Hindlimb muscle (tissue), 1 donor: ENCODE measurements around the gene TMA7B. TPM values are rescaled to one million over a fixed set of nuclear protein-coding genes. Genes with fewer than 3 reads are reported as not detected.
A peak's percentile ranks its signal among the peaks of the same experiment; 100 is the strongest.

Experiments
- DNase-seq: peaks from one replicate; pipeline ENCODE4 v3.0.0-alpha.2; 2013
- polyA plus RNA-seq: library from polyadenylated mRNA; unstranded; fragments of 120-200 nt; gene quantifications from one replicate; pipeline ENCODE4 v1.2.1, GENCODE V29; 2013; ENCODE audit not compliant: insufficient read length

TMA7B gene
- polyA plus RNA-seq, 1 donor = not detected

- DNase-seq = peak; percentile 23
Observed at GRCh38 chr22:39954584-39955055, 5.6 kb upstream of the TMA7B start.

GRCh38 chr22:39955675-39956074 is 4.5 kb upstream of the TMA7B start:
- DNase-seq = no peak

GRCh38 chr22:39956932-39957664 is 3.1 kb upstream of the TMA7B start:
- DNase-seq = no peak

GRCh38 chr22:39958009-39958711 is 2.0 kb upstream of the TMA7B start:
- DNase-seq = no peak

GRCh38 chr22:39958949-39959639 is 1.1 kb upstream of the TMA7B start:
- DNase-seq = no peak

GRCh38 chr22:39960791-39961746 is 872 bp downstream of the TMA7B start:
- no peak for DNase-seq

- no peak for DNase-seq
Observed at GRCh38 chr22:39962071-39962470, 1.9 kb downstream of the TMA7B start.

GRCh38 chr22:39965748-39966147 is 5.6 kb downstream of the TMA7B start:
- DNase-seq = no peak

- DNase-seq = no peak
Observed at GRCh38 chr22:39966470-39966869, 6.3 kb downstream of the TMA7B start.

GRCh38 chr22:39967103-39967829 is 7.1 kb downstream of the TMA7B start:
- no peak for DNase-seq

GRCh38 chr22:39967996-39968972 is 8.1 kb downstream of the TMA7B start:
- no peak for DNase-seq

- DNase-seq = no peak
Observed at GRCh38 chr22:39970742-39971141, 10.5 kb downstream of the TMA7B start.

- DNase-seq = no peak
Observed at GRCh38 chr22:39972641-39973040, 12.4 kb downstream of the TMA7B start.

GRCh38 chr22:39973656-39974055 is 13.5 kb downstream of the TMA7B start:
- no peak for DNase-seq

GRCh38 chr22:39974065-39974464 is 13.9 kb downstream of the TMA7B start:
- no peak for DNase-seq

- no peak for DNase-seq
Observed at GRCh38 chr22:39979048-39979447, 18.9 kb downstream of the TMA7B start.

GRCh38 chr22:39979458-39979857 is 19.3 kb downstream of the TMA7B start:
- DNase-seq = no peak

- DNase-seq = no peak
Observed at GRCh38 chr22:39980596-39980995, 20.4 kb downstream of the TMA7B start.

- no peak for DNase-seq
Observed at GRCh38 chr22:39983346-39983745, 23.1 kb downstream of the TMA7B start.

- no peak for DNase-seq
Observed at GRCh38 chr22:39984006-39984405, 23.8 kb downstream of the TMA7B start.
